NCI-H226 (cell line): ENCODE data around the gene ZNF726.
"Not testable (repeated sequence)": the region's sequence is repeated elsewhere in the genome, so short reads cannot be mapped to it uniquely, and the experiment has no call there.

Source experiments
- DNase-seq: peaks from one replicate; pipeline ENCODE4 v3.0.0-alpha.2; 2015

ZNF726 gene

DNA sequence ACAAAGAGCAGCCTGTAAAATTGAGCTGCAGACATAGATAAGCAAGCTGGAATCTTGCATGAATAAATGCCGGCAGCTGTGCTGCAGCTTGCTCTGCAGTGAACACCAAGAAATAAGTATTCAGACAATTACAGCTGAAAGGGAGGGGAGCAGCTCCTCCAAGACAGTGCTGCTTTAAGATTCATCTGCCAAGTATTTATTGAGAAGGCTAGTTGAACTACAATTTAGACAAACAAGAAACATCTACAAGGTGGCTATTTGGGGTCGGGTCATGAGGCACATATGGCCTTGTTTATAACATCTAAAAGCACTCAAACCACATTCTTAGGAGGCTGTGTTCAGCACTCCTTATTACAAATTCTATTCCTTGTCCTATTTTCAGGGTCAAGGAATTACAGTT, 34.9 kb downstream of the ZNF726 start:
- DNase-seq = no peak

DNA sequence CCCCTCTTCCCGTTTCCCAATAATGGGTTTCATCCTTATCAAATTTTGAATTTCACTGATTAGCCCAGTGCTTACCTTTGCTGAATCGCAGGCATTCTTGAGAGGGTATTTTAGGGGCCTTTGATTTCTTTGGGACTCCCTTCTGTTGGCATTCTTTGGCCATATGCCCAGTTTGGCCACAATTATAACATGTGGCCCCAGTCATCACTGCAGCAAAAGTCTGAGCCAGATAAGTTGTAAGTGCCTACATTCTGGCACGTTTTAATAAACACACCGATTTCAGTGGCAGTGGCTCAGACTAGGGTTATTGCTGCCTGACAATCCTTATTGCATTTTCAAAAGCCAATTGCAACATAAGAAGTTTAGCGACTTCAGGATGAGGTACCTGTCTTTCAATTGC, 41.4 kb downstream of the ZNF726 start:
- no peak for DNase-seq

DNA sequence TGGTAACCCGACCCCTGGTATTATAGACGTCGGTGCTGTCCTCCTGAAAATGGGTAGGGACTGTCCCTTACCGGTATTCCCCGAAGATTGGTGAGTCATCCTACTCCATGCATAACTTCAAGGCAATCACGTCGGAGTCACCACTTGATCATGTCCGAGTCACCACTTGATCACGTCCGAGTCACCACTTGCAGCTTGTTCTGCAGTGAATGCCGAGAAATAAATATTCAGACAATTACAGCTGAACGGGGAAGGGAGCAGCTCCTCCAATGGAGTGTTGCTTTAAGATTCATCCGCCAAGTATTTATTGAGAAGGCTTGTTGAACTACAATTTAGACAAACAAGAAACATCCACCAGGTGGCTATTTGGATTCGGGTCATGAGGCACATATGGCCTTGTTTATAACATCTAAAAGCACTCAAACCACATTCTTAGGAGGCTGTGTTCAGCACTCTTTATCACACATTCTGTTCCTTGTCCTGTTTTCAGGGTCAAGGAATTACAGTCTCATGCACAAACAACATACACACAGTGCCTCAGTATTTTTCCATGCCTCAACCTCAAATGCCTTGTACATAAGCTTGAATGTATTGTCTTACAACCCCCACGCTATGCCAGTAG, 43.1 kb downstream of the ZNF726 start:
- DNase-seq = no peak

DNA sequence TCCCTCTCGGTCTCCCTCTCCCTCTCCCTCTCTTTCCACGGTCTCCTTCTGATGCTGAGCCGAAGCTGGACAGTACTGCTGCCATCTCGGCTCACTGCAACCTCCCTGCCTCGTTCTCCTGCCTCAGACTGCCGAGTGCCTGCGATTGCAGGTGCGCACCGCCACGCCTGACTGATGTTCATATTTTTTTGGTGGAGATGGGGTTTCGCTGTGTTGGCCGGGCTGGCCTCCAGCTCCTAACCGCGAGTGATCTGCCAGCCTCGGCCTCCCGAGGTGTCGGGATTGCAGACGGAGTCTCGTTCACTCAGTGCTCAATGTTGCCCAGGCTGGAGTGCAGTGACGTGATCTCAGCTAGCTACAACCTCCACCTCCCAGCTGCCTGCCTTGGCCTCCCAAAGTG, 48.7 kb downstream of the ZNF726 start:
- not testable (repeated sequence) for DNase-seq

DNA sequence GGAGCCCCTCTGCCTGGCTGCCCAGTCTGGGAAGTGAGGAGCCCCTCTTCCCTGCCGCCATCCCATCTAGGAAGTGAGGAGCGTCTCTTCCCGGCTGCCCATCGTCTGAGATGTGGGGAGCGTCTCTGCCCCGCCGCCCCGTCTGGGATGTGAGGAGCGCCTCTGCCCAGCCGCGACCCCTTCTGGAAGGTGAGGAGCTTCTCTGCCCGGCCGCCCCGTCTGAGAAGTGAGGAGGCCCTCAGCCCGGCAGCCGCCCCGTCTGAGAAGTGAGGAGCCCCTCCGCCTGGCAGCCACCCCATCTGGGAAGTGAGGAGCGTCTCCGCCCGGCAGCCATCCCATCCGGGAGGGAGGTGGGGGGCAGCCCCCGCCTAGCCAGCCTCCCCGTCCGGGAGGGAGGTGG, 49.2 kb downstream of the ZNF726 start:
- not testable (repeated sequence) for DNase-seq

DNA sequence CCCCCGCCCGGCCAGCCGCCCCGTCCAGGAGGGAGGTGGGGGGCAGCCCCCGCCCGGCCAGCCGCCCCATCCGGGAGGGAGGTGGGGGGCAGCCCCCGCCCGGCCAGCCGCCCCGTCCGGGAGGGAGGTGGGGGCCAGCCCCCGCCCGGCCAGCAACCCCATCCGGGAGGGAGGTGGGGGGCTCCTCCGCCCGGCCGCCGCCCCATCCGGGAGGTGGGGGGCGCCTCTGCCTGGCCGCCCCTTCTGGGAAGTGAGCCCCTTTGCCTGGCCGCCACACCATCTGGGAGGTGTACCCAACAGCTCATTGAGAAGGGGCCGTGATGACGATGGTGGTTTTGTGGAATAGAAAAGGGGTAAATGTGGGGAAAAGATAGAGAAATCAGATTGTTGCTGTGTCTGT, 49.6 kb downstream of the ZNF726 start:
- DNase-seq = not testable (repeated sequence)

DNA sequence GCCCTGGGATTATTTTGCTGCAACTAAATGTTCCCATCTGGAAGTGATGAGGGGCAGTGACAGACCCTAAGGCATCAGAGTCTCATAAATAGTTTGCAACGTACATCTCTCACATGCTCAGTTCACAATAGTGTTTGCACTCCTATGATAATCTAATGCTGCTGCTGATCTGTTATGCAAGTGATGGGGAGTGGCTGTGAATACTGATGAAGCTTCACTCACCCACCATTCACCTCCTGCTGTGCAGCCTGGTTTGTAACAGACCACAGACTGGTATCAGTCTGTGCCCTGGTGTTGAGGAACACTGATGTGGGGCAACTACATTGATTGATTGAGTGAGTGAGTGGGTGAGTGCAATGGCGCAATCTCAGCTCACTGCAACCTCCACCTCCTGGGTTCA, 54.9 kb downstream of the ZNF726 start:
- no peak for DNase-seq

DNA sequence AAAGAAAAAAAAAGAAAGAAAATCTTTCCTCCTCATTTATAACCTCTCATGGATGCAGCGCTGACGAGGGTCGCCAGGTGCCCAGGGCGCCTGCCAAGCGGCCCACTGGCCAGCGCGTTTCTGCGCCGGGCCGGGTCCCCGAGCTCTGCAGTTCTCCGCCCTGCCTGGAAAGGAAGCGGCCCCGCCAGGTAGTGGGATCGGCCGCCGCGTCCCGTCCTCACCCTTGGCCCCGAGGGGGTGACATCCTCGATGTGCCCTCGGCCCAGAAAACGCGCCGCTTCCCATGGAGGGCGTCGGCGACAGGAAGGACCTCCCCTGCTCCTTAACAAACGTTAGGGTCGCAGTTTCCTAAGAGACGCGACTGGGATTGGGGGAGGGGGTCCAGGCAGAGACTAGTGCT, 56.9 kb downstream of the ZNF726 start:
- DNase-seq = no peak

DNA sequence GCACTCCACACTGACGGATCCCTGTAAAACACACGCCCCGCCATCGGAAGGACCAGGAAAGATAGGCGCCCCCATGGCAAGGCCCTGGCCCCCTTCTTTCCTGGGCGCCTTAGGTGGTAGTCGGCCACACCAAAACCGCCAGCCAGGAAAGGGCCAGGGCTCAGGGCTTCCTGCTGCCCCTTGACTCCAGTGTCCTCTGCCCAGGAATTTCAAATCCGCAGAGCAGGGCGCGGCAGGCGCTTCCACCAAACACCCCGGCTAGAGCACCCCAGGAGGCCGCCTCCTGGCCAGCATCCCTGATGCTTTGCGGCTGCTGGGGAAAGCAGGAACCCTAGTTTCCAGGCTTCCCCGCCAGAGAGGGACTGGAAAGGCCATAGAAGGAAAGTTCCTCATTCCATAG, 57.5 kb downstream of the ZNF726 start:
- no peak for DNase-seq

DNA sequence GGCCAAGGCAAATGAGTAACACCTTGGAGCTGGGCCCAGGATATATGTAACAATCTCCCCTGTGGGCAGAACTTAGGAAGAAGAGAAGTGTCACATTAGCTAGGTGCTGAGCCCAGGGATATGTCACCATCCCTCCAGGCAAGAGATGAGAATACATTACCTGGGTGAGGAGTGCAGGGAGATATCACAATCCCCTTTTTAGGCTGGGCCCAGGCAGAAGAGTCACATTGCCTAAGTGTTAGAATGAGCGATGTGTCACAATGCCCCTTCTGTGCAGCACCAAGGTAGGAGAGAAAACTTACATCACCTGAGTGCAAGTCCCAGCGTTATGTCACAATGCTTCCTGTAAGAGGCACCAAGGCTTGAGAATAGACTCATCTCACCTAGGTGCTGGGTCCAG, 60.3 kb downstream of the ZNF726 start:
- no peak for DNase-seq

DNA sequence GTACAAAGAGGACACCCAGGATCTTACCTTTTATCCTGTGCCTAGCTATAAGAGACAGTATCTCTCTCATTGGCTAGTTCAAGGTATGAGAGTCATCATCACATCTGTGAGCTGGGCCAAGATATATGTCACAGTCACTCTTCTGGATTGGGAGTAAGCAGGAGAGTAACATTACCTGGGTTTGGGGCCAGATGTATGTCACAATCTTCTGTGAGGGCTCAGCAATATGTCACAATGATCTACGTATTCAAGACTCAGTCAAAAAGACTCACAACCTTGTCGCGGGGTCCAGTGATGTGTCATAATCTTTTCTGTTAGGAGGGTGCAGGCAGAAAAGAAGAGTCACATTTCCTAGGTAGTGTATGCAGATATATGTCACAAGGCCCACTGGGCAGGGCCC, 61.9 kb downstream of the ZNF726 start:
- not testable (repeated sequence) for DNase-seq

DNA sequence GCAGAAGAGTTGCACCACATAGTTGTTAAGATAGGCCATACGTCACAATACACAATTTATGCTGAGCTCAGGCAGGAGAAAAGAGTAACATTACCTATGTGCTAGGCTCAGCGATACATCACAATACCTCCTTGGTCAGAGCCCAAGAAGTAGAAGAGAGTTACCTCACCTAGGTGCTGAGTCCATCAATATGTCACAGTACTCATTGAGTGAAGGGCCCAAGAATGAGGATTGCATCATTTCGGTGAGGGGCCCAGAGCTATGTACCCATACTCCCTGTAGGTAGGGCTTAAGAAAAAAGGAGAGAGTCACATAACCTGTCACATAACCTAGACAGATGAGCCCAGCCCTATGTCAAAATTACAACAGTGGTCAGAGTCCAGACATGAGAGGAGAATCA, 62.6 kb downstream of the ZNF726 start:
- DNase-seq = not testable (repeated sequence)

DNA sequence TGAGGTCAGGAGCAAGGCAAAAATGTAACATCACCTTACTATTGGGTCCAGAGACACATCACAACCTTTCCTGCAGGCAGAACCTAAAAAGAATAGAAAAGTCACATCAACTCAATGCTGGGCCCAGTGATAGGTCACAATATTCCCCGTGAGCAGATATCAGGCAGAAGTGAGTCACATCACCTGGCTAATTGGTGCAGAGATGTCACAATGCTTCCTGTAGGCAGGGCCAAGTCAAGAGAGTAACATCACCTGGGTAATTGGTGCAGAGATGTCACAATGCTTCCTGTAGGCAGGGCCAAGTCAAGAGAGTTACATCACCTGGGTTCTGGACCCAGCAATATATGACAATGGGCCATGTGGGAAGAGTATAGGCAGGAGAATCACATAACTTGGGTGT, 63.4 kb downstream of the ZNF726 start:
- no peak for DNase-seq

DNA sequence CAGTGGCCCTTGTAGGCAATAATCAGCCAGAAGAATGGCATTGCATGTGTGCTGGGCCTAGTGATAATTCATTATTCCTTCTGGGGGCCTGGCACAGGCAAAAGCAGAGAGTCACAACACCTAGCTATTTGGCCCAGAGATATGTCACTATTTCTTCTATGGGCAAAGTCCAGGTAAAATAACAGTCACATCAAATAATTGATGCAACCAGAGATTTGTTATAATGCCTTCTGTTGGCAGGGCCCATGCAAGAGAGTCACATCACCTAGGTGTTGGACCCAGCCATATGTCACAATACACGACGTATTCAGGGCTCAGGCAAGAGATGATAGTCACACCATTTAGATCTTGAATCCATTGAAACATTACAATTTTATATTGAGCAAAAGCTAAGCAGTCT, 66.1 kb downstream of the ZNF726 start:
- no peak for DNase-seq

DNA sequence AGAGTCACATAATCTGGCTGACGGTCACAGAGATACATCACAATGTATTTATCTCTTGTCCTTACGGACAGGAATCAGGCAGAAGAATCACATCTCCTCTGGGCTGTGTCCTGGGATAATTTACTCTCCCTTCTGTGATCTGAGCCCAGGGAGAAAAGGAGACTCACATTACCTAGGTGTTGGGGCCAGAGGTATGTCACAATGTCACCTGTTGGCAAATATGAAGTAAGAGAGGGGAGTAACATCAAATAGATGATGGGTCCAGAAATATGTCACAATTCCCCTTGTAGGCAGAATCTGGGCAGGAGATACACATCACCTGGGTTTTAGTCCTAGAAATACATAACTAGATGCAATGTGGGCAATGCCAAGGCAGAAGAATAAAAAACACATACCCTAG, 67.2 kb downstream of the ZNF726 start:
- DNase-seq = no peak

DNA sequence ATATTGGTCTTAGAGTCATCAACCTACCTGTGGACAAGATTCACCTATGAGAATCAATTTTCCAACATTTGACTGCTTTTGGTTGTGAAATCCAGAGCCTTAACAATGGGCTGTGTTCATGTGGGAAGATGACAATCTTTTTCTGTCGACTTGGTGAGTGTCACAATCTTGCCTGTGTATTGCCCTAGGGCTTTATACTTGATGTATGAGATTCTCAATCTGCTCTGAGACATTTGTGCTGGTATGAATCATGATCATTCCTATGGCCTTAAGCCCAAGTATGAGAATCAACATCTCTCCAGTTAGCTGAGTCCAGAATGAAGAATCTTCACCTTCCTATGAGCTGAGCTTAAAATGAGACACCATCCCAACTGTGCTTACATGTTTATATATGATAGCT, 68.7 kb downstream of the ZNF726 start:
- DNase-seq = no peak
